ENCODE measurements around the gene DDO. TPM values are rescaled to one million over a fixed set of nuclear protein-coding genes. Genes with fewer than 3 reads are reported as not detected.
"Not testable (repeated sequence)": the region's sequence is repeated elsewhere in the genome, so short reads cannot be mapped to it uniquely, and the experiment has no call there.

DDO gene
- total and polyA plus RNA-seq, 2 donors (not counting 3 experiments of a cell fraction or from before 2014, with no cell fraction given), result not detected

- TF ChIP-seq GATA2 (IDR thresholded peaks at IDR 0.05; ENCODE audit: insufficient read depth, insufficient read length, low read depth, low read length), result no peak
- no peak for TF ChIP-seq FOS (IDR thresholded peaks at IDR 0.05; ENCODE audit: borderline replicate concordance, insufficient read depth, low read length)
- no peak for TF ChIP-seq JUN (IDR thresholded peaks at IDR 0.05; ENCODE audit: borderline replicate concordance, insufficient read depth, insufficient read length, low read depth)
- no peak for TF ChIP-seq MAX (IDR thresholded peaks at IDR 0.05; ENCODE audit: insufficient read depth, insufficient read length)
- TF ChIP-seq MYC (IDR thresholded peaks at IDR 0.05; ENCODE audit: low read depth, low read length), result no peak
- TF ChIP-seq EZH2 (IDR thresholded peaks at IDR 0.05; ENCODE audit: borderline replicate concordance, low read depth, low read length, severe bottlenecking), result no peak
- TF ChIP-seq POLR2AphosphoS5 (IDR thresholded peaks at IDR 0.05; ENCODE audit: insufficient read depth, low read depth, low read length), result no peak
- TF ChIP-seq POLR2A (IDR thresholded peaks at IDR 0.05; ENCODE audit: low read depth, low read length), result no peak
- no peak for TF ChIP-seq CTCF (IDR thresholded peaks at IDR 0.05; ENCODE audit: extremely low read depth in 1 of 2, insufficient read depth in 1 of 2, low read depth in 1 of 2, low read length in 2 of 2)
- Histone ChIP-seq H3K9me1 (replicated peaks; ENCODE audit: control insufficient read depth, extremely low read depth, insufficient read depth, low read length) (no peaks in the 10 kb centered on the region), H3K36me3 (ENCODE audit: control insufficient read depth in 2 of 2, extremely low read depth in 1 of 2, insufficient read depth in 2 of 2, low read length in 2 of 2) (no peaks in the 10 kb centered on the region), H3K9me3 (replicated peaks; ENCODE audit: control insufficient read depth, insufficient read depth, low read length) (no peaks in the 10 kb centered on the region), H3K9ac (replicated peaks; ENCODE audit: extremely low read depth, insufficient read depth, low read length) (no peak overlapping the region), H4K20me1 (replicated peaks; ENCODE audit: control insufficient read depth, extremely low read depth, insufficient read depth, low read length) (no peaks in the 10 kb centered on the region), H3K79me2 (ENCODE audit: control insufficient read depth, insufficient read depth, low read length) (no peaks in the 10 kb centered on the region), H3K27ac (ENCODE audit: insufficient read depth, low read depth, low read length) (no peak overlapping the region), H3K4me3 (replicated peaks in 1 of 3; ENCODE audit: insufficient read depth in 1 of 3, low read depth in 1 of 3, low read length in 3 of 3) (no peak overlapping the region), H3K27me3 (ENCODE audit: control insufficient read depth in 2 of 2, insufficient read depth in 2 of 2, low read length in 2 of 2) (peaks cover 9 to 21% of the 10 kb centered on the region in 2 experiments), H3K4me2 (ENCODE audit: insufficient read depth, low read length) (no peak overlapping the region), H2AFZ (ENCODE audit: low read depth, low read length) (no peak overlapping the region), H3K4me1 (ENCODE audit: control insufficient read depth, extremely low read depth, insufficient read depth, low read length) (no peaks in the 10 kb centered on the region)
- DNase-seq (ENCODE audit: low read depth, low spot score) (no peak), FAIRE-seq (no peak)
- BruUV-seq (replicated peaks), result no TSS peak
- POLR2A ChIA-PET, result no interaction called here
- dilution Hi-C loops (cut with MboI; ENCODE audit: extremely low pct_ligation_motif_present, low sequenced_read_pairs), result no loop called here
- intact Hi-C loops (cut with micrococcal nuclease), result no loop called here
- CTCF ChIA-PET, result interaction anchor here (1.0 kb wide), 1 partner anchor 10 kb away, joined by 3 read pairs; no protein-coding TSS in a partner anchor
These were observed 63.8 kb downstream of the DDO start for GRCh38 chr6:110351546-110351945.

GRCh38 chr6:110350593-110350992, 64.8 kb downstream of the DDO start:
- H3K4me3 ChIP-seq (replicated peaks in 1 of 3; ENCODE audit: insufficient read depth in 1 of 3, low read depth in 1 of 3, low read length in 3 of 3); H3K9me1 ChIP-seq (replicated peaks; ENCODE audit: control insufficient read depth, extremely low read depth, insufficient read depth, low read length); CTCF ChIA-PET; H3K4me1 ChIP-seq (ENCODE audit: control insufficient read depth, extremely low read depth, insufficient read depth, low read length); H3K79me2 ChIP-seq (ENCODE audit: control insufficient read depth, insufficient read depth, low read length); H3K36me3 ChIP-seq (ENCODE audit: control insufficient read depth in 2 of 2, extremely low read depth in 1 of 2, insufficient read depth in 2 of 2, low read length in 2 of 2); H4K20me1 ChIP-seq (replicated peaks; ENCODE audit: control insufficient read depth, extremely low read depth, insufficient read depth, low read length); intact Hi-C loops (cut with micrococcal nuclease); H3K9ac ChIP-seq (replicated peaks; ENCODE audit: extremely low read depth, insufficient read depth, low read length); POLR2A ChIA-PET; H2AFZ ChIP-seq (ENCODE audit: low read depth, low read length); H3K4me2 ChIP-seq (ENCODE audit: insufficient read depth, low read length); H3K27ac ChIP-seq (ENCODE audit: insufficient read depth, low read depth, low read length); dilution Hi-C loops (cut with MboI; ENCODE audit: extremely low pct_ligation_motif_present, low sequenced_read_pairs); H3K9me3 ChIP-seq (replicated peaks; ENCODE audit: control insufficient read depth, insufficient read depth, low read length); BruUV-seq (replicated peaks); DNase-seq (ENCODE audit: low read depth, low spot score); FAIRE-seq: not testable (repeated sequence)
- peaks cover 6 to 15% of the 10 kb centered on the region in 2 experiments for H3K27me3 ChIP-seq (ENCODE audit: control insufficient read depth in 2 of 2, insufficient read depth in 2 of 2, low read length in 2 of 2)
